Chondrocyte (in vitro differentiated cells): ENCODE data around the gene SLC17A7. TPM values are rescaled to one million over a fixed set of nuclear protein-coding genes. Genes with fewer than 3 reads are reported as not detected.

Experiments used
- DNase-seq: peaks from one replicate; pipeline ENCODE4 v3.0.0; 2021; ENCODE audit warnings: mixed read lengths, low spot score
- H3K27ac Mint-ChIP-seq: one replicate; pipeline ENCODE4 v1.8.0; 2021; ENCODE audit warnings: mild to moderate bottlenecking, moderate library complexity, mixed read lengths; ENCODE audit not compliant: unreplicated experiment
- H3K27me3 Mint-ChIP-seq: 2 replicates; pipeline ENCODE4 v1.8.0; 2021; ENCODE audit warnings: low read depth, mixed read lengths
- H3K36me3 Mint-ChIP-seq: 2 replicates; pipeline ENCODE4 v1.8.0; 2021; ENCODE audit warnings: low read depth, mixed read lengths
- H3K4me1 Mint-ChIP-seq: 2 replicates; pipeline ENCODE4 v1.8.0; 2021; ENCODE audit warnings: low read depth, mild to moderate bottlenecking, mixed read lengths
- H3K4me3 Mint-ChIP-seq: one replicate; pipeline ENCODE4 v1.8.0; 2021; ENCODE audit warnings: mild to moderate bottlenecking, moderate library complexity, mixed read lengths; ENCODE audit not compliant: unreplicated experiment
- H3K9me3 Mint-ChIP-seq: 2 replicates; pipeline ENCODE4 v1.8.0; 2021; ENCODE audit warnings: low read depth, mixed read lengths
- total RNA-seq: library from RNA; stranded (reverse); gene quantifications from 3 replicates; pipeline ENCODE4 v1.2.1, GENCODE V29; 2021
- TF ChIP-seq, protein P1 (sequence below): fragments of 200-600 bp; sonication (generic); IDR thresholded peaks from 2 replicates; pipeline ENCODE4 v1.5.0; 2021; ENCODE audit warnings: antibody characterized with exemption, mild to moderate bottlenecking, moderate library complexity

Gene SLC17A7
- total RNA-seq, 1 donor from 2014 or later: 0.47 TPM

DNA sequence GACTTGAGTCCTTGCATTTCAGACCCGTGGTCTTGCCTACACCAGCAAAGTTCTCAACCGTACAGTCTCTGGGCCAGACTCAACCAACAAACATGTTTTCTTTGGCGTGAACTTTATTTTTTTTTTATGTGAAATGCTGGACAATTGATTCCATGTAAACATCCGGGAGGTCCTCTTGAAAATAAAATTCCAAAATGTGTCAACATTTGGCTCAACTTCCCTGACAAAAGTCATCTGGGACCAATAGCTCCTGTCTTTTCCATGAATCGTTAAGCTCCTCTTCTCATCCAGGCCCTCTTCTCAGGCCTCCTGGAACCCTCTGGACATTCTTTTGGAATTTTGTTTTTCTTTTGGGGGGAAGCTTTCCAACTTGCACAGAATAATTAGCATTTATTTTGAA is 14.4 kb upstream of the SLC17A7 start:
- H3K9me3 Mint-ChIP-seq: no peaks in the 10 kb centered on the region
- no peak overlapping the region for H3K4me3 Mint-ChIP-seq
- no peak overlapping the region for H3K27ac Mint-ChIP-seq

DNA sequence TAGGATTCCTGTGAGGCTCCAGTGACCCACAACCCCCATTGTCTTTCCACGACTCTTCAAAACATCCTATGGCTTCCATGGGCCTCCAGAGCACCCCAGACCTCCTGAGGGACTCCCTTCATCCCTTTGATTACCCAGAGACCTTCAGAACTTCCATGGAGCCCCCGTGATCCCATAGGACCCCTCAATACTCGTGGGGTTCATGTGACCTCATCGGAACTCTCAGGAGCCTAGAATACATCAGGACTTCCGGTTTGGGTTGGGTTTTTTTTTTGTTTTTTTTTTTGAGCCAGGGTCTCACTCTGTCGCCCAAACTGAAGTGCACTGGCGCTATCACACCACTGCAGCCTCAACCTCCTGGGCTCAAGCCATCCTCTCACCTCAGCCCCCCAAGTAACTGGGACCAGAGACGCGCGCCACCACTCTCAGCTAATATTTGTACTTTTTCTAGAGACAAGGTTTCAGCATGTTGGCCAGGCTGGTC is 12.5 kb upstream of the SLC17A7 start:
- peak overlapping the region; percentile 100 for H3K27ac Mint-ChIP-seq
- peaks cover 31% of the 10 kb centered on the region for H3K4me1 Mint-ChIP-seq
- DNase-seq: no peak
- TF ChIP-seq, protein P1, sequence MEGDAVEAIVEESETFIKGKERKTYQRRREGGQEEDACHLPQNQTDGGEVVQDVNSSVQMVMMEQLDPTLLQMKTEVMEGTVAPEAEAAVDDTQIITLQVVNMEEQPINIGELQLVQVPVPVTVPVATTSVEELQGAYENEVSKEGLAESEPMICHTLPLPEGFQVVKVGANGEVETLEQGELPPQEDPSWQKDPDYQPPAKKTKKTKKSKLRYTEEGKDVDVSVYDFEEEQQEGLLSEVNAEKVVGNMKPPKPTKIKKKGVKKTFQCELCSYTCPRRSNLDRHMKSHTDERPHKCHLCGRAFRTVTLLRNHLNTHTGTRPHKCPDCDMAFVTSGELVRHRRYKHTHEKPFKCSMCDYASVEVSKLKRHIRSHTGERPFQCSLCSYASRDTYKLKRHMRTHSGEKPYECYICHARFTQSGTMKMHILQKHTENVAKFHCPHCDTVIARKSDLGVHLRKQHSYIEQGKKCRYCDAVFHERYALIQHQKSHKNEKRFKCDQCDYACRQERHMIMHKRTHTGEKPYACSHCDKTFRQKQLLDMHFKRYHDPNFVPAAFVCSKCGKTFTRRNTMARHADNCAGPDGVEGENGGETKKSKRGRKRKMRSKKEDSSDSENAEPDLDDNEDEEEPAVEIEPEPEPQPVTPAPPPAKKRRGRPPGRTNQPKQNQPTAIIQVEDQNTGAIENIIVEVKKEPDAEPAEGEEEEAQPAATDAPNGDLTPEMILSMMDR: no peak
- H3K36me3 Mint-ChIP-seq: peaks cover 2% of the 10 kb centered on the region
- peak overlapping the region; percentile 86 for H3K4me3 Mint-ChIP-seq
- no peaks in the 10 kb centered on the region for H3K27me3 Mint-ChIP-seq
- no peaks in the 10 kb centered on the region for H3K9me3 Mint-ChIP-seq

More for the DNA sequence above, 14.4 kb upstream of the SLC17A7 start:
- Mint-ChIP-seq H3K4me1 (peaks cover 25% of the 10 kb centered on the region), H3K27me3 (no peaks in the 10 kb centered on the region), H3K36me3 (no peaks in the 10 kb centered on the region)
- no peak for DNase-seq
- TF ChIP-seq, protein P1: no peak

DNA sequence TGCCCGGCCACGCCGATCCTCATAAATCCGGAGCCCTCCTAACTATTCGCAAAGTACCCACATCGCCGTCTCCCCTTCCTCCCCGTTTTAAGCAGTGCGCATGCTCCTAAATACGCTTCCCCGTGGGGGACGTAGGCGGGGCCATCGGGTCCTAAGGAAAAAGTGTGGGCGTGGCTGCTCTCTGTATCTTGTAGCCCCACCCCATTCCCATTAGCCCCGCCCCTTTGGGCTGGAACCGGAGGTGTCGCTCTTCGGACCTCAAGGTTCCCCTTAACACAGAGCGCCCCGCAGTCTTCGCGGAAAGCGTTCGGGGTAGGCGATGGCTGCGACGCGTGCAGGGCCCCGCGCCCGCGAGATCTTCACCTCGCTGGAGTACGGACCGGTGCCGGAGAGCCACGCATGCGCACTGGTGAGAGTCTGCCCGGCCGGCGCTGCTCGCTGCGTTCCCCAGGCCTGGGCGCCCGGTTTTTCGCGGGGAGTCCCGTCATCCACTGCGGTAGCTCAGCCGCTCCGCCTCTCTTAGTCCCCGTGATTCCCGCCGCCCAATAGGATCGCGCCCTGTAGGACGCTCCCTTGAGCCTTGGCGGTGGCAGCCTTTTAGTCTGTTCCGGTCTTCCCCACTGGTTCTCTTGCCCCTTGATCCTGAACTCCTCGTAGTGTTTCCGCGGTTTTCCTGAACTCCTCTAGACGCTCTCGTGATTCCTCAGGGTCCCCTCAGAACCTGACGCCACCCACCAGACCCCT is 11.9 kb upstream of the SLC17A7 start, which contains the start of gene ALDH16A1:
Gene ALDH16A1, plus strand, starts transcription at position 213 of the 744 bp plus-strand sequence. Its CDS starts 107 bp downstream, at position 320.
- no peaks in the 10 kb centered on the region for H3K27me3 Mint-ChIP-seq
- TF ChIP-seq, protein P1: no peak
- peak within 1 kb of the TSS; percentile 100 for H3K27ac Mint-ChIP-seq
- peaks cover 31% of the 10 kb centered on the region for H3K4me1 Mint-ChIP-seq
- peak; percentile 99 for DNase-seq
- peaks cover 3% of the 10 kb centered on the region for H3K36me3 Mint-ChIP-seq
- H3K4me3 Mint-ChIP-seq: peak within 1 kb of the TSS; percentile 86
- H3K9me3 Mint-ChIP-seq: no peaks in the 10 kb centered on the region

DNA sequence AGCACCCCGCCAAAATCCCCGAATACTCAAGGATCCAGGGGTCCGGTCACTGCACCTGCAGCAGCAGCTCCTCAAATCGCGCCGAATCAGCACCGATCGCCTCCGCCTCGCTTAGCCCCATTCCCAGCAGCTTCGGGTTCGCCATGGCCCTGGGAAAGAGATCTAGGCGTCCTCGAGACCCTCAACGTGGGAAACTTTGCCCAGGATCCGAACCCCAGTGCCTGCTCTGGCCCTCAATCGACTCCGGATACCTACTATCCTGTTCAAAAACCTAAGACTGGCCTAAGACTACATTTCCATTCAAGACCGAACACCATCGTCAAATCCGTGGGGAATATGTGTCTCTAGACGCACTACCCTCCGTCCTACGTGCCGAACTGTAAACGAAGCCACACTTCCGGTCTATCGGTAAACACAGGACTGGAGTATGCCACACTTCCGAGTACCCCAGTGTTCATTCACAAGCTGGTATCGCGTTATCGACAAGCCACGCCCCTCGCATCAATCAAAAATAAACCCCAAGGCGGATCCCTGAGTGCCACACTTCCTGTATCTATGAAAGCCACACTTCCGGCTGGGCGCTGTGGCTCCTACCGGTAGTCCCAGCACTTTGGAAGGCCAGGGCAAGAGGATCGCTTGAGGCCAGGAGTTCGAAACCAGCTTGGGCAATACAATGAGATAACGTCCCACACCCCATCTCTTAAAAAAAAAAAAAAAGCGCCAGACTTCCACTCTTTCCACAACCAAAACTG is 10.3 kb upstream of the SLC17A7 start, which contains the start of gene PIH1D1:
Gene PIH1D1, minus strand, starts transcription at position 385 of the 752 bp plus-strand sequence. Its CDS starts 240 bp downstream, at position 145.
- H3K27me3 Mint-ChIP-seq: no peaks in the 10 kb centered on the region
- TF ChIP-seq, protein P1: peak; percentile 41
- no peaks in the 10 kb centered on the region for H3K9me3 Mint-ChIP-seq
- H3K4me1 Mint-ChIP-seq: peaks cover 31% of the 10 kb centered on the region
- peak within 1 kb of the TSS; percentile 86 for H3K4me3 Mint-ChIP-seq
- H3K27ac Mint-ChIP-seq: peak within 1 kb of the TSS; percentile 100
- peaks cover 3% of the 10 kb centered on the region for H3K36me3 Mint-ChIP-seq
- DNase-seq: no peak

DNA sequence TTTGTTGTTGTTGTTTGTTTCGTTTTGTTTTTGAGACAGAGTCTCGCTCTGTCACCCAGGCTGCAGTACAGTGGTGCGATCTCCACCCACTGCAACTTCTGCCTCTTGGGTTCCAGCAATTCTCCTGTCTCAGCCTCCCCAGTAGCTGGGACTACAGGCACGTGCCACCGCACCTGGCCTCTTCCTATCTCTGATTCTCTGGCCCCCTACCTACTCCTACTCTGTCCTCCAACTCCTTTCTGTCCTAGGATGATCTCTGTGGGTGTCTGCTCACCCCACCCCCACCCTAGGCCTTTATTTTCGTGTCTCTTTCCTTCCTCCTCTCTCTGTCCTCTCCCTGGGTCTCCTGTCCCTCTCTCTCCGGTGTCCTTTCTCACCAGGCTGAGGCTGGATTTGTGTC is 9.1 kb upstream of the SLC17A7 start:
- TF ChIP-seq, protein P1: no peak
- Mint-ChIP-seq H3K27me3 (no peaks in the 10 kb centered on the region), H3K4me1 (peaks cover 31% of the 10 kb centered on the region), H3K9me3 (no peaks in the 10 kb centered on the region), H3K36me3 (peaks cover 3% of the 10 kb centered on the region), H3K4me3 (peak overlapping the region; percentile 86), H3K27ac (no peak overlapping the region)
- DNase-seq: no peak
